ENCODE measurements around the gene FAM9B.

The FAM9B gene

GRCh38 chrX:8988446-8988845, 45.5 kb downstream of the FAM9B start:
- H3K4me3 ChIP-seq (ENCODE audit: control insufficient read depth, low read depth, low read length): no peak overlapping the region
- TF ChIP-seq CTCF (IDR thresholded peaks at IDR 0.05; ENCODE audit: control insufficient read depth, insufficient read depth, low read depth, low read length, missing control alignments): no peak
- DNase-seq (ENCODE audit: low read depth): no peak

GRCh38 chrX:8987672-8988250, 46.2 kb downstream of the FAM9B start:
- no peak for TF ChIP-seq CTCF (IDR thresholded peaks at IDR 0.05; ENCODE audit: control insufficient read depth, insufficient read depth, low read depth, low read length, missing control alignments)
- H3K4me3 ChIP-seq (ENCODE audit: control insufficient read depth, low read depth, low read length): no peak overlapping the region
- no peak for DNase-seq (ENCODE audit: low read depth)

GRCh38 chrX:8984231-8984630, 49.7 kb downstream of the FAM9B start:
- peak; percentile 53 for DNase-seq (ENCODE audit: low read depth)
- H3K4me3 ChIP-seq (ENCODE audit: control insufficient read depth, low read depth, low read length): no peak overlapping the region
- no peak for TF ChIP-seq CTCF (IDR thresholded peaks at IDR 0.05; ENCODE audit: control insufficient read depth, insufficient read depth, low read depth, low read length, missing control alignments)

- DNase-seq (ENCODE audit: low read depth): no peak
Measured at GRCh38 chrX:8981723-8982122, 52.2 kb downstream of the FAM9B start.

GRCh38 chrX:8980756-8981155, 53.2 kb downstream of the FAM9B start:
- no peak for TF ChIP-seq CTCF (IDR thresholded peaks at IDR 0.05; ENCODE audit: control insufficient read depth, insufficient read depth, low read depth, low read length, missing control alignments)
- H3K4me3 ChIP-seq (ENCODE audit: control insufficient read depth, low read depth, low read length): no peak overlapping the region
- no peak for DNase-seq (ENCODE audit: low read depth)

More at GRCh38 chrX:8981723-8982122, 52.2 kb downstream of the FAM9B start:
- no peak for TF ChIP-seq CTCF (IDR thresholded peaks at IDR 0.05; ENCODE audit: control insufficient read depth, insufficient read depth, low read depth, low read length, missing control alignments)
- no peak overlapping the region for H3K4me3 ChIP-seq (ENCODE audit: control insufficient read depth, low read depth, low read length)

All from AG09309 (cell line).